ENCODE data around the gene SNRPD1. TPM values are rescaled to one million over a fixed set of nuclear protein-coding genes. Genes with fewer than 3 reads are reported as not detected.
"Not testable (repeated sequence)": the region's sequence is repeated elsewhere in the genome, so short reads cannot be mapped to it uniquely, and the experiment has no call there.

The SNRPD1 gene
- total and polyA plus RNA-seq, 2 of the 8 experiments (the other 6 are each of a cell fraction or from before 2014, with no cell fraction given) = 59.6 to 180 TPM

DNA sequence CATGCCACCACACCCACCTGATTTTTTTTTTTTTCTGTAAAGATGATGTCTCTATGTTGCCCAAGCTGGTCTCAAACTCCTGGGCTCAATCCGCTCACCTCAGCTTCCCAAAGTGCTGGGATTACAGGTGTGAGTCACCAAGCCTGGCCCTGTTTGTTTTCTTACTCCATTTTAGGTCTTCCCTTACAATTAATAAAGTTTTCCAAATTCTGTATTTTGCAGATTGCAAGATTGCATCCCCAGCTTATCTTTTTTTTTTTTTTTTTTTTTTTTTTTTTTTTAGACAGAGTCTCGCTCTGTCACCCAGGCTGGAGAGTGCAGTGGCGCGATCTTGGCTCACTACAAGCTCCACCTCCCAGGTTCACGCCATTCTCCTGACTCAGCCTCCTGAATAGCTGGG is 28.3 kb downstream of the SNRPD1 start:
- H2BK15ac ChIP-seq (ENCODE audit: low read length); H2BK120ac ChIP-seq (replicated peaks; ENCODE audit: low read depth, low read length); H3K9ac ChIP-seq (replicated peaks in 1 of 4; ENCODE audit: extremely low read depth in 1 of 4, low read depth in 3 of 4, low read length in 3 of 4); H3K4me3 ChIP-seq (ENCODE audit: extremely low read depth in 1 of 4, insufficient read depth in 2 of 4, low read depth in 3 of 4, low read length in 4 of 4); H2AFZ ChIP-seq (ENCODE audit: low read length); H4K20me1 ChIP-seq (replicated peaks in 1 of 2; ENCODE audit: control insufficient read depth in 1 of 2, insufficient read depth in 2 of 2, low read length in 2 of 2); H3K27ac ChIP-seq (ENCODE audit: low read depth, low read length); H3K4me2 ChIP-seq (ENCODE audit: insufficient read depth in 1 of 2, low read depth in 2 of 2, low read length in 2 of 2); H2BK20ac ChIP-seq (ENCODE audit: low read length); H3K56ac ChIP-seq (replicated peaks; ENCODE audit: insufficient read length, low read depth, low read length); H2BK12ac ChIP-seq (ENCODE audit: low read depth, low read length); H3K23ac ChIP-seq (ENCODE audit: insufficient read length); H3K27me3 ChIP-seq (replicated peaks in 1 of 4; ENCODE audit: control insufficient read depth in 3 of 4, extremely low read depth in 1 of 4, insufficient read depth in 3 of 4, low read length in 3 of 4); H3K18ac ChIP-seq (ENCODE audit: extremely low read depth, low read length); H4K8ac ChIP-seq (ENCODE audit: extremely low read depth, insufficient read depth, low read length); H3K36me3 ChIP-seq (ENCODE audit: control insufficient read depth in 2 of 4, insufficient read depth in 4 of 4, low read length in 3 of 4); H3K4me1 ChIP-seq (replicated peaks in 1 of 4; ENCODE audit: control insufficient read depth in 3 of 4, insufficient read depth in 4 of 4, low read length in 3 of 4); H3K79me2 ChIP-seq (ENCODE audit: control insufficient read depth in 1 of 2, insufficient read depth in 2 of 2, low read length in 2 of 2); DNase-seq (ENCODE audit: low read depth in 1 of 2, low spot score in 2 of 2); H3K79me1 ChIP-seq (ENCODE audit: low read depth, low read length); H4K91ac ChIP-seq (replicated peaks; ENCODE audit: insufficient read length, low read length); H2AK5ac ChIP-seq (ENCODE audit: low read depth, low read length); FAIRE-seq; H3K23me2 ChIP-seq (ENCODE audit: low read depth, low read length); H2BK5ac ChIP-seq (ENCODE audit: low read depth, low read length); H3K9me3 ChIP-seq (ENCODE audit: insufficient read depth in 2 of 2, low read depth in 1 of 2, low read length in 1 of 2); H4K5ac ChIP-seq (ENCODE audit: insufficient read length, low read depth, low read length); H3K4ac ChIP-seq (replicated peaks; ENCODE audit: insufficient read length, low read depth, low read length); H3K14ac ChIP-seq (ENCODE audit: insufficient read length): not testable (repeated sequence)
- WGBS, 2 experiments (ENCODE audit: extremely low coverage in 1 of 2, insufficient coverage in 1 of 2, insufficient read length in 1 of 2, insufficient replicate concordance in 2 of 2, low coverage in 1 of 2, low lambda C conversion rate in 2 of 2, missing lambda C conversion rate in 1 of 2) = 92% methylated on average over 3 of the region's 5 CpGs; no CpG with 5 or more reads in 1 of the 2 experiments
- POLR2A ChIA-PET (ENCODE audit: partially characterized antibody) = interaction anchor here (1.0 to 1.4 kb wide), 3 partner anchors 9 to 40 kb away, joined by 3 to 4 read pairs (median 3); partner anchors contain the start of genes ESCO1 and SNRPD1
- CTCF ChIA-PET (ENCODE audit: partially characterized antibody) = interaction anchor here (0.6 kb wide), 2 partner anchors 8 to 210 kb away, joined by 3 read pairs; no protein-coding TSS in a partner anchor

All from H1 (cell line).